NCI-H1048 (cell line): Measurements from ENCODE around the gene DAD1.

Experiments used
- DNase-seq: peaks from one replicate; lab custom pipeline; 2025; lab: John Stamatoyannopoulos, UW

The DAD1 gene

DNA sequence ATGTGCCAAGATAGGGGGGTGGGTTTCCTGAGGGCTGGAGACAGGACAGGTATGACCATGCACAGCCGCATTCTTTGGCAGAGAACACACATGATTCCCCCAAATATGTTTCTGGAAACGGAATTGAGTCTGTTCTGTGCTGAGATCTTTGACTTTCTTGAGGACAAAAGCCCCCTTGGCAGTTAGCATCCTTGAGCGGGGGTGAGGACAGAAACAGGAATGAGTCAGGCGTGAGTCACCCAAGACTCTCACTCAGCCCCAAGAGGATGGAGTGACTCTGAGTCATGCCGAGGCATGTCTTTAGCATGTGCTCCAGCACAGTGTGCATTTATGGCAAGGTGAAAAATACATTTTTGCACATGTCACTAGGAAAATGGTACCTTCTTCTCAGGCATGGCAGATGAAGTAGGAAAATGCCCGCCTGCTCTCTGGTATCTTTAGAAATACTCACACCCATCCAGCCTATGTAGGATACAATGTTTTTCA lies 52.1 kb downstream of the DAD1 start:
- DNase-seq: no peak

DNA sequence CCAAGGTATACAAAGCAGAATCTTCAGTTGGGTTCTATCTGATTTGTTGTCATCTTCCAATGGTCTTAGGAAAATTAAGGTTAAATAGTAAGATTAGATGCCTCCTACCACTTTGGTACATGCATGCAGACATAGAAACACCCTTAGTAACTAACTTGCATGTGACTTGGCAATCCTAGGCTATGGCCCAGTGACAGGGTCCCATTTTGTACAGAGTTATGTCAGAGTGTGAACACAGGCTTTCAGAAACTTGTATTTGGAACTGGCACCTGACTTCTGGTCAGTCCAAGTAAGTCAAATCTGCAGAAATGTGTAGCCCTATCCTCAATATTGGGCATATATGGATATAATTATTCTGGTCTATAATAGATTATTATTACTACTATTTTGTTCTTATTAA lies 53.1 kb downstream of the DAD1 start:
- no peak for DNase-seq

DNA sequence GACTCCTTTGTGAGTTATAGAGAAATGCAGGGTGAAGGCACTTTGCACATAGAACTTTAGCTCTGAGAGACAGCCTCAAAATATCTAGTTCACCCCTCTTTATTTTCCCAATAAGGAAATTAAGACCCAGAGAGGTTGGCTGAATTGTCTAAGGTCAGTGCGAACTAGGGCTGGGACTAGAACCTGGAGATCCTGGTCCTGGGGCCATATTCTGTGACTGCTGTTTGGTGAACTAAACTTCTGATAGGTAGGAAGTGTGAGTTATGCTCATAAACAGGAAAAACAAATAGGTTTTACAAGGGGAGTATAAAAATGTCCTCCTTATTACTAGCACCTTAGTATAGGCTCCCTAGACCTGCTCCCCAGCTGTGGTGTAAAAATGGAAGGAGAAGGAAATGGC lies 53.9 kb downstream of the DAD1 start:
- no peak for DNase-seq

DNA sequence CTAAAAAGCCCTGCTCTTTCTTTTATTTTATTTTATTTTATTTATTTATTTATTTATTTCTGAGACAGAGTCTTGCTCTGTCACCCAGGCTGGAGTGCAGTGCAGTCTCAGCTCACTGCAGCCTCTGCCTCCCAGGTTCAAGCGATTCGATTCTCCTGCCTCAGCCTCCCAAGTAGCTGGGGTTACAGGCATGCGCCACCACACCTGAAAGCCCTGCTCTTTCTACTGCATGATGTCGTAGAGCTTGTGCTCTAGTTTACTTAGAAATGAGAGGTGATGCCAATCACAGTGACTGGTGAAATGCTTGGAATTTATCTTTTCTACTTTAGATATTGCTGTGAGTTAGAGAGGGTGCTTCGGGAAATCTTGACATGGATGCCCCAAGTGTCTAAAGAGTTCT lies 54.5 kb downstream of the DAD1 start:
- no peak for DNase-seq

DNA sequence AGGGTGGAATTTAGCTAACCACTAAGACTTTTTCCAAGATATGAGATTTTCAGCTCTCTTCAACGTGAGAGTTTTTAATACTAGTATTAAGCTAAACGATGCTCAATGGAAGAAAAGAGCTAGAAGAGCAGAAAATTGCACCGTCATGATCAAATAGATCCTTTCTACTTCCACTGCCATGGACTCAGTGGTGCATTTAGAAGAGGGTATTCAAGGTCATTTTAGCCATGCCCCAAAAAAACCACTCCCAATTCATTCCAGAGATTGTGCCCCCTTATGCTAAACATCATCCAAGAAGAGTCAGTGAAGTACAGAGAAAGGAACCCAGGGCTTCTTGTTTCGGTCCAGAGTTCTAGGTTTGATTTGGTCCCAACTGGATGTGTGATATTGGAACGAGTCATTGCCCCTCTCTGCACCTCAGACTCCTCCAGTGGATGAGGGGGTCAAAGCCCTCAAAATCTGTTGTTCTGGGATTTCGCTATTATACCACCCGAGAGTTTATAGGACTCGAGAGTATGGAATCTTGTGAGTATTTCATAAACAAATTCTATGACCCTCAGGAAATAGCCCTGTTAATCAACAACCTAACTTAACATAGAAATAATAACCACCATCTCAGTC lies 55.2 kb downstream of the DAD1 start:
- no peak for DNase-seq

DNA sequence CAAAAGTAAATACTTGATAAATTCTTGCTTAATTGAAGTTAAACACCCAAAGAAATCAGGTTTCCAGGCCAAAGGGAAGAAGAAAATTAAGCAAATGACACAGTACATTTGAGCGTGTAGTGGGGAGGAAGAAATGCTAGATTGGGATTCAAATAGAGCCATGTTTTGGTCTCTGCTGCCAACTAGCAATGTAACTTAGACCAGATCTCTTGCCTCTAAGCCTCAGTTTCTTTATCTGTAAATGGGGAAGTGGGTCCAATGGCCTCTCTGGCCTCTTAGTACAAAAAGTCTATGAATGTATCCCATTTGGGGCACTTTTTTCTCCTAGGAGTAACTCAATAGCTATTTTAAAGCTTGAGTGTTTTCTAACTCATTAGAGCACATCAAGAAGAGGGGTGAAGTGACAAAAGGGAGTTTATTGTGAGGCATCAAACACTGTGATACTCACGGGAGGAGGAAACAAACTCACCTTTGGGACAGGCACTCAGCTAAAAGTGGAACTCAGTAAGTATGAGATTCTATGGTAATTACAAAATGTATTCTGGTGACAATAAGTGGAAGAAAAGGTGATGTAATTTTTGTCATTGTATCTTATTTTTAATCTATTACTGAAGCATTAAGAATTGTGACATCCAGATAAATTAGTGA lies 55.8 kb downstream of the DAD1 start:
- DNase-seq: no peak

DNA sequence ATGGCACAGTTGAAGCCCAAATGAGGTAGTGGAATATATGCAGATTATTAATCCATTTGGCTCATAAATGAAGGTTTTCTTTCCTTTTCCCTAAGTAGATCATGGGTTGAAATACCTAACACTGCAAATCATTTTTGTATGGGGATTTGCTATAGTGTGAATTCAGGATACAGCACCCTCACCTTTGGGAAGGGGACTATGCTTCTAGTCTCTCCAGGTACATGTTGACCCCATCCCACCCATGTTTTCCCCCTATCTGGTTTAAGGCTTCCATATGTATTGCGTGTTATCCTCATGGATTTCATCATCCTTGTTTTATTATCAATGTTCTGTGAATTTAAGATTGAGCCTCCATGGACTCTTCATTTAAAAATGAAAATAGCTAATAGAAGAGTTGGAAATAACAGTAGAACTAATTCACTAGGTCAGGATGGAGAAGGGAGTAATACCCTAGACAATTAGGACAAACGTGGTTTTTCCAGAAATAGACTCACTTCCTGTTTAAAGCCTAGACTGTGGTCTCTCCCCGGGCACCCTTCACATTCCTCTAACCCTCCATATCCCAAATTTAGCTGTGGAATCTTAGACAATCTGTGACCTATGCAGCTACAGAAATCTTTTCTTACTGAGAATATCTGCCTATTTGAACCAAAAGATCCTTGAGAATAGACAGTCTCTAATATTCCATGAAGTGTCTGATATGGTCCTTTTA lies 56.5 kb downstream of the DAD1 start:
- no peak for DNase-seq

DNA sequence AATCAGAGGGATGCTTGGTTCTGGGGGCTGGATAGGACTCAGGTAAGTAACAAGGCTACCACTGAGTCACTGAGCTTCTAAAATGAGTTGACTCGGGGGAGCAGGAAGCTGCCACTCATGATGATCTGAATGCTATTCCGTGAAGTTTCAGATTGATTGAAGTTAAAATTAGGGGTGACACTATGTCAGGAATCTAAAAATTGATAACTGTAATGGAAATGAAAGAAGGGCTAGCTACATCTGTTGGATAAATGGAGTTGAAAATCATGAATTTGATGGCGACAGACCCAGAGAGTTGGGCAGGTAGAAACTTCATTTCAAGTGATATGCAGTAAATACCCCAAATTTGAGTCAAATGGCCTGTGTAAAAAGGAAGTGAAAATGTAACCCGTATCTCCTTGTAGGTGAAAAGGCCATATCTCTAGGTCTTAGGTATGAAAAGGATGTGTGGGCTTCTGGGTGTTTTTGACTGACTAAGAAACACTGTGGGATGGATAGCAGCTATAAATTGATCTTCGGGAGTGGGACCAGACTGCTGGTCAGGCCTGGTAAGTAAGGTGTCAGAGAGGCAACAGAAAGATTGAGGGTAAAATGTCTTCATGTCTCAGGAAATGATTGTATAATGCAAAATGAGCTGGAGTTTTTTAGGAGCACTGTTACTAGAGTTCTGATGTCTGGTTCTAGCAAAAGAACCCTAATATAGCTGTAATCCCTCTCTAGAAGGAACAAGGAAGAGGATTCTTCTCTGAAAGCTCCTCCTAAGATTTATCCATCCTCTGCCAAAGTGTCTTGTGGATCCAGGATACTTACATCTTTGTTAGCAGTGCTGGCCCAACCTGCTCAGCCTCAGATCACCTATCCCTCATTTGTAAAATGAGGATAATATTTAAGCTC lies 57.3 kb downstream of the DAD1 start:
- no peak for DNase-seq

DNA sequence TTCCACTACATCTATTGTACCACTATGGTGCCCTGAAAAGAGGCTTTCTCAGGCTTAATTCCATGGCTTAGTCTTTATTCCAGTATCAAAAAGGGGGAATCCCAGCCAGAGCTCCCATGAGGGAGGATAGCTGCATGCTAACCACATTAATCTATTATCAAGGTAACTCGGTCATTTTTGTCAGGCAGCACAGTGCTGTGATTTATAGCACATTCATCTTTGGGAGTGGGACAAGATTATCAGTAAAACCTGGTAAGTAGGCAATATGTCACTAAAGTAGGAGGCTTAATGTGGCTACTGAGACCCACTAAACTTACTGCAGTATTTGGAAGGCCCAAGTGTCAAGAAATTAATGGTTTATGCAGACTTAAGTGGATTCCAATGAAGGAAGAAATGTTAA lies 58.9 kb downstream of the DAD1 start:
- DNase-seq: no peak

DNA sequence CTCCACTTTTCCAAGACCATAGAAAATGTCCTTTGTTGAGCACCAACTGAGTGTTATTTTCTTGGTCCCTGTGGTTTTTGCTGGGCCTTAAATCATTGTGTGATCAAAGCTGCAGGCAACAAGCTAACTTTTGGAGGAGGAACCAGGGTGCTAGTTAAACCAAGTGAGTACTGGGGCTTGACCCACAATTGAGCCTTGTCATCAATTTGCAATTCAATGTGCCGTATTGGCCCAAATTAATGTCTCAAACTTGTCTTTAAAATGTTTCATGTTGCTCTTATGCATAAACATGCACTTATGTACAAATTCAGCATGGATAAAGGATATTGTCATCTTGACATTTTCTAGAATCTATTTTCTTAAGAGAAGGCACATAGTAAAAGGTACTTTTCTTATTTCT lies 62.3 kb downstream of the DAD1 start:
- no peak for DNase-seq

DNA sequence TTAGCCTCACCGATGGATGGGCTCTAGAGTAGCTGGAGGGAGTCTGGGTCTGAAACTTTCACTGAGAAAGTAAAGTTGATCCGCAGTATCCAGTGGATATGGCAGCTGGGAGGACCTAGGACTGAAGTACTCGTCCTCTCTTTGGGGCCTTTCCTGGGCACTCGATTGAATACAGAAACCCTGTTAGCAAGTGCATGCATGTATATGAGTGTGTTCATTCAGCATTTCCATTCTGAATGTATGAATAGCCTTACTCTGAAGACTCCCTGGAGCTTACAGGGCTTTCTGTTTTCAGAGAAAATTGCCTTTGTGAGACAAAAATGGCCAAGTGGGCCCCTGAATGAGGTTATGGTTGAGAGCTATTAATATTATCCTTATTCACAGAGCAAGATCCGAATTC lies 62.8 kb downstream of the DAD1 start:
- no peak for DNase-seq

DNA sequence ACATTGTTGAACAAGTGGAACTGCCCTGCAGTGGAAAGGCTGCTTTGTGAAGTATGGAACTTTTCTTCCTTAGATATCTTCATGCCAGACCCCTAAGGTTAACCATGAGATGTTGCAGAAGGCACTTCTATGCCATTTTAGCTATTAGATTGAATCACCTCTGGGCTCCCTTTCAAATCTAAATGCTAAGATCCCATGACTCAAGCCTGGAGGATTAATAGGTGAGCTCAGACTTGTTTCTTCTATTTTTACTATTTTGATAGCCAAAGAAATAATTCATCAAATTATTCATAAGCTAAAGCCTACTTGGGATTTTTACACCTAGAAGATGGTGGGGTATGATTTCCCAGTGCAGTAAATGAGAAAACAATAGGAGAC lies 64.3 kb downstream of the DAD1 start:
- no peak for DNase-seq

DNA sequence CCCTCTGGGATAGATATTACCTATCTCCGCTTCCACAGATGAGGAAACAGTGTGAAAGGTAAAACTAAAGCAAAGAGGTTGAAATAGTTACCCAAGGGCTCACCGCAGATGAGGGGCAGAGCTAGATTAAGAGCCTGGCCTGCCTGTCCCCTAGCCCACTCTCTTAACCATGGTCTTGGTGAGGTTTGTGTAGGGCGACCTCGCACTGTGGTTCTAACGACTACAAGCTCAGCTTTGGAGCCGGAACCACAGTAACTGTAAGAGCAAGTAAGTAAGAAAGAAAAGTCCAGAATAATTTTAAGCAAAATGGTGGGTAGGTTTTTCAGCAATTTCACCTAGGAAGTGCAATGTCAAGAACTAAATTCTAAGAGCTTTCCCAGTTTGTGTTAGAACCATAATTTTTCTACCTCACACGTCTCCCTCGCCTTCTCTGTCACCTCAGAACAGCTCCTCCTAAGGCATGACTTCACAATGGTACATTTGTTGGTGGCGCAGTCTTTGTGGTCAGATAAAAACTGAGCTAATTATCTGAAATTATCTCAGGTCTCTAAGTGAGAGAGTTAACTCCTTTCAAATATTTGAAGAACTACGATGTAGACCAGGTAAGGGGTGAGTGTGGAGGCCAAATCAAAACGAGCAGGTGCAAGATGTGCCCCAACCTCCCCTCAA lies 64.8 kb downstream of the DAD1 start:
- no peak for DNase-seq

DNA sequence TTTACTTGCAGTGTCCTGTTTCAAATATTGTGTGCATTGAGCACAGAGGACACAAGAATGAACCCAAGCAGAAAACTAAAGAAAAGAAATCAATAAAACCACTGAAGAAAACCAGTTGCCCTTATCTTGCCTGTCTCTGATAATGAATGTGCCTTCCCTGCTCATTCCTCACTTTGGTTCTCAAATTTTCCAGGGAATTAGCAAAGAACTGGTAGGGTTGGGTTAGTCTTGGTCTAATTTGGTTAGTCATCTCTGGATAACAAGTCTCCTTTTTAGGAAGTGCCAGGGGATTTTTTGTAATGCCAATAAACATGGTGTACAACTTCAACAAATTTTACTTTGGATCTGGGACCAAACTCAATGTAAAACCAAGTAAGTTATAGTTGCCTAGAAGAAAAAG lies 65.7 kb downstream of the DAD1 start:
- DNase-seq: no peak

DNA sequence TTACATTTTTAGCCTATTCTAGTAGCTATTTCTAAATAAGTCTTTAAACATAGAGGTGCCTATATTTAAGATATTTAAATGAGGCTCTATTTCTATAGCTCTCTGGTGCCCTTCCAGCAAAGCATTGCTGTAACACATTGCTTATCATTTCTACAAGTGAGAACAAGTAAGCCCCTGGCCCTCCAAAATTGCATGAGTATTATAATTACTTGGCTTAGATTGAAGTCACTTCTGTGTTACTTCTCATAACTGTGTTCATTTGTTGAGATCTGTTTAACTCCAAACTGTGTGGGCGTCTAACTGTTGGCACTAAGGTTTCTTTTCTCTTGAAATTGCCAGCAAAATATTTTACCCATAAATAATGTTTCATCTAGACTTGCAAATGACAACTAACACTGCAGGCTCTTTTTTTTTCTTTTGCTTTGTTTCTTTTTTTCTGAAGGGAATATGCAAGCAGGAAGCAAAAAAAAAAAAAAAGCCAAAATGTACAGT lies 66.5 kb downstream of the DAD1 start:
- no peak for DNase-seq

DNA sequence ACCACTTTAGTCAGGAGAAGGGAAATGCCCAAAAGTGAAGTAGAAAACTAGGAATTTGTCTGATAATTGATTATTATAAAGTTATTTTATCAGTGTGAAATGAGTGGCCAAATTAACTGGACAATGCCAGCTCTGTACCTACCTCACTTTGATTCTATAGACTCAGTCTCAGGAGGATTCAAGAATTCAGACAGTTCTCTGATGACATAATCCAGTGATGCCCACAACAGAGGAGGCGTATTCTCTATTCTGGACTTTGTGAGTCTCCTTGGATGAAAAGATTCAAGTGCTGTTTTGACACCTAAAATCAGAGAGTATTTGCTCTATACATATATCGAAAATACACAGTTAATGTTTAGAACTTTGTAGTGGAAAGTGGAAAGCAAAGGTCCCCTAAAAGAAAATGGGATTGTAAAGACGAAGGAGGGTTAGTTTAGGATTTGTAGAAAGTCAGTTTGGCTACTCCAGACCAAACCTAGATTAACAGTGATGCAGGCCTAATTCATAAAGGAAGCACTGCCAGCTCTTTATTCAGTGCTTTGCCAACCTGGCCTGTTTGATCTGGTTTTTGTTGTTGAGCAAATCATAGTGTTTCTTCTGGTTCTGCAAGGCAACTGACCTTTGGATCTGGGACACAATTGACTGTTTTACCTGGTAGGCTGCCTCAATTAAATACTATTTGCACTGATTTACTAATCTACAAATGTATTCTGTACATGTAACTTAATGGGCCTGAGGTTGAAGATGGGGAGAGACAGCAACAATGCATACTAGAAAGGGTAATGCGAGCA lies 67.4 kb downstream of the DAD1 start:
- no peak for DNase-seq

DNA sequence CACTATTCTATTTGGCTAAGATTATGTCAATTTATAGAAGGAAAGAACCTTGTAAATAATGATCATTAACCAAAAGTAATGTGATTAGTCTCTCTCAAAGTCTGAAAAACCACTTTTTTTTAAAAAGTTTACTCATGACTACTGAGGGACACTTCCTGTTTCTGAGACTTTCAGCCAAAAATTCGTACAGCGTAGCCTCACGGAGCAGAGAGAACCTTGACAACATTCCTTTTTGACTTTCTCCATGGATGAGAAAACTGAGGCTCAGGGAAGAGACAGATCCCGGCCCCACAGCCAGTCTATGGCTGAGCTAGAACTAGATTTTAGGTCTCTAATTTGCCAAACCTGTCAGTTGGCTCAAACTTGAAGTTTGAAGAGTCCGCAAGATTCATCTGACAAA lies 68.2 kb downstream of the DAD1 start:
- DNase-seq: no peak

DNA sequence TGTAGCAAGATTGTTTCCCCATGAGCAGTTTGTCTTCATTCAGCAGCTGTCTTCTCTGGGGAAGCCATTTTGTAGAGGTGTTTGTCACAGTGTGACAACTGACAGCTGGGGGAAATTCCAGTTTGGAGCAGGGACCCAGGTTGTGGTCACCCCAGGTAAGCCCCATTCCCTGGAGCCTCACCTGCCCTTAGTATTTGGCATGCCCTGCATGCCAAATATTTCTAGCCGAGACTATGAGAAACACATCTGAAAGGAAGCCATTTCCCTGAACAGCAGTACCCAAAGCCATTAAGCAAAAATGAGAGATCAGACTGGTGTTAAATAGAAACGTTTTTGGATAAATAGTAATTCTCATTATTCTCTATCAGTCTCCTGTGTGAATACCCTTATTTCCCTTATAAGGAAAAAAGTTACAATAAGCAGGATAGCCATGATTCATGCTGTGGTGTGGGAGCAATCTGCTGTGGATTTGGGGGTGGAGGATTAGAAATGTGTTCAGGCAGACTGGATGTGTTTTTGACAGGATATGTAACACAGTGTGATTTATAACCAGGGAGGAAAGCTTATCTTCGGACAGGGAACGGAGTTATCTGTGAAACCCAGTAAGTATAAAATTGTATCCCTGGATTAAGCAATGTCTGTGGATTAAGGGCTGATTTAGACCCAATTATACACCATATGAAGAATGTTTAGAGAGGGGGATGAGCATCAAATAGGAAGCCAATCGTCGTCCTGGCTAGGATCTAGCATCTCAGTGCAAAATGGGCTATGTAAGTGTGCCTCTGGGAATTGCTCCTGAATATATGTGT lies 68.9 kb downstream of the DAD1 start:
- no peak for DNase-seq

DNA sequence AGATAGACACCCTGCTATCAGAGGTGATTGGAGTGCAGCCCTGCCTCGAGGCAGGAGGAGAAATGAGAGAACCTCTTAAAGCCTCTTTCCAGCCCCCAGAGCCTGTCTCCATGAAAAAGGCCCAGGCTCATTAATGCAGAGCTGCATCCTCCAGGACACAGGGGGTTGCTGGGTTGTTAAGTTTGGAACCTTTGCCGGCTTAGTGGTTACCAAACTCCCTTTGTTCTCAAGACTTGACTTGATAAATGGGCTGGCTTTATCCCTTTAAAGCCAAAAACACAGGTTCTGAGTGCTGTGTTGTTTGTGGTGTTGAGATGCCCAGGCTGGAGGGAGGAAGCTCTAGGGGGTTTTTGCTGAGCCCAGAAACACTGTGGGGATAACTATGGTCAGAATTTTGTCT lies 71.0 kb downstream of the DAD1 start:
- DNase-seq: no peak

DNA sequence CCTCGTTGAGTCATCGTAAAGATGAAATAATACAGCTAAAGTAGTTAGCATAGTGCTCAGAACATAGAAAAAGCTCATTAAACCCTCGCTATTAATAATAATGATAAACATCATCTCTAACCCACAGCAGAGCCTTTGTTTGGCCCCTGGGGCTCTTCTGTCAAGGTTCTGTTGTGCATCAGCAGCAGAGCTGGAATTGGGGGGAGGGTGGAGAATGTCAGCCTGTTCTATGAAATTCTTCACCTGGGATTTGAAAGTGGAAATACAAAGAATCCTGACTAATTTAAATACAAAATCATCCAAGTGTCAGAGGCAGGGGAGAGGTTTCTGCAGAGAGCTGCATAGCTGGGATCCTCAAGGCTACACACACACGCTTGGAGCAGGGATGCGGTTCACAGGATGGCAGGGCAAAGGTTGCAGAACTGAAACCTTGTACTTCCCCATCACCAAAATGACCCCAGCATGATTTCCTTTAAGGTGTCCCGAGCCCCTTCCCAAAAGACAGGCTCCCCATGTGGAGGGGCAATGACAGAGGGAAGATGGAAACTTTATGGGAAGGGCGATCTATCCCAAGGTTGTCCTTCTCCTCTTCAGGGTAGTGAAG lies 71.8 kb downstream of the DAD1 start:
- DNase-seq: no peak
